Measurements from ENCODE around the gene IGFL1. TPM values are rescaled to one million over a fixed set of nuclear protein-coding genes. Genes with fewer than 3 reads are reported as not detected.
"Not testable (repeated sequence)": the region's sequence is repeated elsewhere in the genome, so short reads cannot be mapped to it uniquely, and the experiment has no call there.

The IGFL1 gene
- total and polyA plus RNA-seq, 11 donors = not detected

GRCh38 chr19:46269101-46269500, 39.6 kb downstream of the IGFL1 start:
- ATAC-seq (no peak), DNase-seq (no peak)
- Histone ChIP-seq H3K27ac (no peak overlapping the region), H3K4me3 (no peak overlapping the region), H3K36me3 (no peaks in the 10 kb centered on the region), H3K4me1 (no peaks in the 10 kb centered on the region), H3K27me3 (peaks cover 0 to 36% (median 0%) of the 10 kb centered on the region in 9 donors), H3K9me3 (no peaks in the 10 kb centered on the region)
- intact Hi-C loops (cut with DNase I) = loop anchor here in 3 of 10 donors (5.0 kb wide), 4 partner anchors 182 to 242 kb away; no protein-coding TSS in a partner anchor
- no peak for TF ChIP-seq POLR2A (IDR thresholded peaks at IDR 0.05)
- no peak for TF ChIP-seq CTCF (IDR thresholded peaks at IDR 0.05)
- 78 to 80% (median 79%) methylated on average over 7 of the region's 7 CpGs for WGBS, 4 donors

- peaks cover 0 to 35% (median 0%) of the 10 kb centered on the region in 9 donors for H3K27me3 ChIP-seq
- intact Hi-C loops (cut with DNase I) = no loop called here
- WGBS, 4 donors = 40 to 51% (median 48%) methylated on average over 15 to 17 of the region's 17 CpGs
- no peaks in the 10 kb centered on the region for H3K4me1 ChIP-seq
- H3K4me3 ChIP-seq = no peak overlapping the region
- TF ChIP-seq POLR2A (IDR thresholded peaks at IDR 0.05) (no peak), CTCF (IDR thresholded peaks at IDR 0.05) (no peak)
- no peak overlapping the region for H3K27ac ChIP-seq
- no peaks in the 10 kb centered on the region for H3K36me3 ChIP-seq
- no peaks in the 10 kb centered on the region for H3K9me3 ChIP-seq
- ATAC-seq (no peak), DNase-seq (no peak)
Measured at GRCh38 chr19:46270521-46271256, 41.1 kb downstream of the IGFL1 start.

GRCh38 chr19:46271481-46272197, 42.1 kb downstream of the IGFL1 start:
- no peak overlapping the region for H3K27ac ChIP-seq
- H3K27me3 ChIP-seq = peaks cover 0 to 35% (median 0%) of the 10 kb centered on the region in 9 donors

GRCh38 chr19:46273931-46274330, 44.4 kb downstream of the IGFL1 start:
- peaks cover 0 to 28% (median 0%) of the 10 kb centered on the region in 9 donors for H3K27me3 ChIP-seq
- 84 to 90% (median 89%) methylated on average over 6 of the region's 6 CpGs for WGBS, 4 donors
- H3K4me1 ChIP-seq; ATAC-seq; H3K36me3 ChIP-seq; H3K4me3 ChIP-seq; DNase-seq; H3K9me3 ChIP-seq; intact Hi-C loops (cut with DNase I); H3K27ac ChIP-seq: not testable (repeated sequence)

More at GRCh38 chr19:46271481-46272197, 42.1 kb downstream of the IGFL1 start:
- H3K9me3 ChIP-seq = no peaks in the 10 kb centered on the region
- no peak for ATAC-seq
- DNase-seq = no peak
- H3K4me3 ChIP-seq = no peak overlapping the region
- H3K4me1 ChIP-seq = no peaks in the 10 kb centered on the region
- 54 to 59% (median 56%) methylated on average over 8 of the region's 8 CpGs for WGBS, 4 donors
- intact Hi-C loops (cut with DNase I) = no loop called here
- no peaks in the 10 kb centered on the region for H3K36me3 ChIP-seq
- no peak for TF ChIP-seq POLR2A (IDR thresholded peaks at IDR 0.05)
- TF ChIP-seq CTCF (IDR thresholded peaks at IDR 0.05) = no peak

Measured in heart left ventricle (tissue), 16 donors.